H1 (cell line): ENCODE results near the gene ZNF362. TPM values are rescaled to one million over a fixed set of nuclear protein-coding genes. Genes with fewer than 3 reads are reported as not detected.

Source experiments
- CBX8 ChIP-seq: fragments of 300-800, 300-1000 bp; sonication (generic); IDR thresholded peaks from 2 replicates; pipeline ENCODE4 v1.7.1; 2016; ENCODE audit warnings: low read depth, low read length, borderline replicate concordance
- CTBP2 ChIP-seq: IDR thresholded peaks from 2 replicates; pipeline ENCODE4 v1.7.0; 2011; ENCODE audit warnings: borderline replicate concordance, mild to moderate bottlenecking, moderate library complexity, mixed read lengths, low read length; ENCODE audit not compliant: insufficient read depth, insufficient read length
- SP2 ChIP-seq: IDR thresholded peaks from 2 replicates; pipeline ENCODE4 v1.6.1; 2012; ENCODE audit warnings: mild to moderate bottlenecking, low read length, inconsistent platforms
- TAF7 ChIP-seq: optimal IDR thresholded peaks from 2 replicates; pipeline ENCODE3; 2011; ENCODE audit warnings: low read depth, mild to moderate bottlenecking, inconsistent platforms, low read length, moderate library complexity, borderline replicate concordance
- polyA plus RNA-seq, 7 experiments: library from polyadenylated mRNA; depleted of rRNA in 3 of 7; stranded (reverse) in 5 of 7; unstranded in 2 of 7; fragments of >200 nt in 5 of 7; fragments of 200-250 nt in 2 of 7; gene quantifications; 1 replicate in 5 of 7; 2 replicates in 1 of 7; 4 replicates in 1 of 7; pipeline versions ENCODE4 v1.2.1 to v1.2.3, GENCODE V29; 2011 to 2013; ENCODE audit warnings: missing spikeins in 2 of 7, mixed read lengths in 2 of 7
- total RNA-seq: library from RNA; stranded (reverse); fragmentation: NEBNext Ultra II Directional; extraction: Animal tissue kit (Norgen Biotek cat#: 25700); gene quantifications from 2 replicates; pipeline ENCODE4 v1.2.1, GENCODE V29; 2021

The ZNF362 gene
- total and polyA plus RNA-seq, 2 of the 8 experiments (the other 6 are each of a cell fraction or from before 2014, with no cell fraction given): 24.2 to 27.8 TPM

- TF ChIP-seq CBX8 (no peak), TAF7 (no peak), SP2 (no peak), CTBP2 (no peak)
Observed at GRCh38 chr1:33270379-33270778, 14.1 kb downstream of the ZNF362 start (continued).
